HepG2 (cell line): Measurements from ENCODE around the gene DMPK. TPM values are rescaled to one million over a fixed set of nuclear protein-coding genes. Genes with fewer than 3 reads are reported as not detected.

Experiments used
- ATAC-seq: fragments of 200-7000 bp; cut with Tn5 transposase; 3 replicates; pipeline ENCODE4 v1.9.1; 2020; ENCODE audit warnings: mild to moderate bottlenecking, moderate library complexity
- BruUV-seq: library from RNA; stranded (reverse); fragments of 400-500 nt; replicated peaks from 2 replicates; lab custom pipeline; 2021; lab: Mats Ljungman, UMichigan
- CTCF ChIA-PET: fragments of 300-600 bp; formaldehyde crosslinking; extraction: SDS; loops from one replicate; lab custom pipeline; 2021; ENCODE audit warnings: low total read pairs, inconsistent platforms, low intra/inter-chr PET ratio; lab: Yijun Ruan, JAX
- POLR2A ChIA-PET: fragments of 350-600 bp; sonication (Branson Sonifier 250); formaldehyde crosslinking; loops from one replicate; lab custom pipeline; 2020; ENCODE audit warnings: antibody characterized with exemption, inconsistent platforms; lab: Yijun Ruan, JAX
- DNase-seq: peaks from one replicate; pipeline ENCODE4 v3.0.0-alpha.2; 2015; ENCODE audit warnings: low spot score
- FAIRE-seq: peaks from 3 replicates; lab custom pipeline; 2011; peaks lifted over from hg19 to GRCh38; lab: Jason Lieb, UNC
- H2AFZ ChIP-seq: one replicate; pipeline ENCODE4 v1.6.1; 2011; ENCODE audit warnings: low read length, inconsistent platforms
- H3K27ac ChIP-seq: fragments of 300-600 bp; 3 replicates; pipeline ENCODE4 v1.8.0; 2011; ENCODE audit warnings: mixed run types, mild to moderate bottlenecking, mixed read lengths, low read length, inconsistent platforms; ENCODE audit not compliant: insufficient read depth; ENCODE audit errors: extremely low read length
- H3K27me3 ChIP-seq, 2 experiments: fragments of 200-600 bp in 1 of 2; 2 replicates in 1 of 2; 3 replicates in 1 of 2; pipeline versions ENCODE4 v1.6.0 to v1.8.0; 2011; ENCODE audit warnings: low read length in 2 of 2, mild to moderate bottlenecking in 2 of 2, moderate library complexity in 2 of 2, inconsistent platforms in 1 of 2; ENCODE audit not compliant: insufficient read depth in 2 of 2, control insufficient read depth in 1 of 2
- H3K36me3 ChIP-seq, 2 experiments: fragments of 200-600 bp in 1 of 2; replicated peaks in 1 of 2; 2 replicates in 1 of 2; 3 replicates in 1 of 2; pipeline versions ENCODE4 v1.5.1 to v1.8.0; 2011; ENCODE audit warnings: low read length in 2 of 2, inconsistent platforms in 1 of 2; ENCODE audit not compliant: insufficient read depth in 2 of 2, control insufficient read depth in 1 of 2
- H3K4me1 ChIP-seq: 2 replicates; pipeline ENCODE4 v1.5.1; 2012; ENCODE audit warnings: low read length, inconsistent platforms; ENCODE audit not compliant: insufficient read depth
- H3K4me2 ChIP-seq: 2 replicates; pipeline ENCODE4 v1.6.0; 2011; ENCODE audit warnings: low read depth, low read length, inconsistent platforms
- H3K4me3 ChIP-seq, 3 experiments: fragments of 200-600 bp in 1 of 3; sonication (generic), shearing (Covaris generic) in 1 of 3; replicated peaks in 1 of 3; 2 replicates each; pipeline ENCODE4 v1.5.1; 2011 to 2016; ENCODE audit warnings: low read length in 3 of 3, inconsistent platforms in 2 of 3, low read depth in 2 of 3, mild to moderate bottlenecking in 2 of 3, control low read depth in 1 of 3, mixed read lengths in 1 of 3; ENCODE audit not compliant: insufficient read depth in 1 of 3
- H3K79me2 ChIP-seq: one replicate; pipeline ENCODE4 v1.6.1; 2011; ENCODE audit warnings: low read length, inconsistent platforms; ENCODE audit not compliant: insufficient read depth
- H3K9ac ChIP-seq: 2 replicates; pipeline ENCODE4 v1.6.0; 2011; ENCODE audit warnings: mild to moderate bottlenecking, low read depth, low read length, inconsistent platforms; ENCODE audit not compliant: insufficient read depth
- H3K9me3 ChIP-seq: 2 replicates; pipeline ENCODE4 v1.5.1; 2012; ENCODE audit warnings: mild to moderate bottlenecking, low read length
- H4K20me1 ChIP-seq: 2 replicates; pipeline ENCODE4 v1.6.0; 2011; ENCODE audit warnings: inconsistent platforms, mild to moderate bottlenecking, low read length, moderate library complexity; ENCODE audit not compliant: insufficient read depth
- HNRNPLL ChIP-seq: fragments of 200-400 bp; formaldehyde crosslinking; IDR thresholded peaks from 2 replicates; pipeline ENCODE4 v1.6.1; 2017; ENCODE audit warnings: mild to moderate bottlenecking, low read depth, low read length; ENCODE audit not compliant: poor library complexity, severe bottlenecking
- NONO ChIP-seq, 2 experiments: fragments of 450-650 bp in 1 of 2; sonication (generic) in 1 of 2; formaldehyde crosslinking in 1 of 2; IDR thresholded peaks in 1 of 2; conservative IDR thresholded peaks in 1 of 2; 2 replicates each; pipeline versions ENCODE4 v1.6.1 to v1.8.0; 2017 to 2022; ENCODE audit warnings: mild to moderate bottlenecking in 1 of 2, missing genetic modification reagents in 1 of 2, moderate library complexity in 1 of 2
- RBAK ChIP-seq: sonication (generic); formaldehyde crosslinking; IDR thresholded peaks from 2 replicates; pipeline ENCODE4 v1.5.1; 2020; ENCODE audit warnings: mild to moderate bottlenecking, missing genetic modification reagents
- REL ChIP-seq: sonication (generic); formaldehyde crosslinking; conservative IDR thresholded peaks from 2 replicates; pipeline ENCODE4 v1.8.0; 2022; ENCODE audit warnings: mild to moderate bottlenecking, missing genetic modification reagents, moderate library complexity
- SRSF1 ChIP-seq: fragments of 200-400 bp; formaldehyde crosslinking; optimal IDR thresholded peaks from 2 replicates; pipeline ENCODE3; 2017; ENCODE audit warnings: mild to moderate bottlenecking, low read depth, low read length, moderate library complexity
- ZNF564 ChIP-seq: sonication (generic); formaldehyde crosslinking; IDR thresholded peaks from 2 replicates; pipeline ENCODE4 v1.8.1; 2023; ENCODE audit warnings: mild to moderate bottlenecking, missing genetic modification reagents
- ZNF646 ChIP-seq: sonication (generic); formaldehyde crosslinking; IDR thresholded peaks from 2 replicates; pipeline ENCODE4 v1.9.0; 2021; ENCODE audit warnings: mild to moderate bottlenecking, missing genetic modification reagents
- ZNF780A ChIP-seq: sonication (generic); formaldehyde crosslinking; IDR thresholded peaks from 2 replicates; pipeline ENCODE4 v1.8.0; 2022; ENCODE audit warnings: mild to moderate bottlenecking, missing genetic modification reagents, moderate library complexity
- ZSCAN29 ChIP-seq: sonication (generic); formaldehyde crosslinking; conservative IDR thresholded peaks from 2 replicates; pipeline ENCODE4 v1.4.0; 2020; ENCODE audit warnings: mild to moderate bottlenecking, missing genetic modification reagents
- WGBS: methylation state at CpG from one replicate; pipeline ENCODE4 v1.1.6; 2017; ENCODE audit warnings: low lambda C conversion rate; 5-methylcytosine and 5-hydroxymethylcytosine counted together
- in situ Hi-C: cut with HindIII; loops from 2 replicates; pipeline ENCODE4 v1.10.0; 2017; ENCODE audit warnings: low pct_unique_long_range_greater_than_20kb; ENCODE audit not compliant: extremely low pct_ligation_motif_present
- intact Hi-C: fragments of 100-400 bp; cut with micrococcal nuclease; formaldehyde crosslinking; loops from one replicate; pipeline ENCODE4 v1.10.0; 2022; ENCODE audit not compliant: unreplicated experiment
- polyA plus RNA-seq, 8 experiments: library from polyadenylated mRNA; depleted of rRNA in 3 of 8; stranded (reverse) in 7 of 8; unstranded in 1 of 8; fragments of >200 nt; fragmentation: Illumina TruSeq in 4 of 8; extraction: Trizol in 4 of 8; gene quantifications; 2 replicates each; pipeline versions ENCODE4 v1.2.1 to v1.2.3, GENCODE V29; 2011 to 2016; ENCODE audit warnings: low read depth in 4 of 8, missing spikeins in 1 of 8, mixed read lengths in 1 of 8; ENCODE audit not compliant: insufficient read depth in 1 of 8
- total RNA-seq, 5 experiments: library from RNA; depleted of rRNA; stranded (reverse); fragments of >200 nt; fragmentation: Illumina TruSeq; extraction: Trizol; gene quantifications; 2 replicates each; pipeline ENCODE4 v1.2.3, GENCODE V29; 2016; ENCODE audit warnings: low read depth in 1 of 5
- TF ChIP-seq, protein P1 (sequence below): sonication (generic); formaldehyde crosslinking; IDR thresholded peaks from 2 replicates; pipeline ENCODE4 v1.5.1; 2020; ENCODE audit warnings: mild to moderate bottlenecking, missing genetic modification reagents, moderate library complexity
- TF ChIP-seq, protein P2 (sequence below): sonication (generic); formaldehyde crosslinking; conservative IDR thresholded peaks from 2 replicates; pipeline ENCODE4 v1.4.0; 2020; ENCODE audit warnings: missing genetic modification reagents

Gene DMPK
- total and polyA plus RNA-seq, 2 of the 13 experiments (the other 11 are each of a cell fraction or from before 2014, with no cell fraction given), result 5.3 to 8.8 TPM

- WGBS, result under 1% methylated on average over 21 of the region's 28 CpGs
- ChIA-PET CTCF (interaction anchor here (1.2 to 2.4 kb wide), 2 partner anchors 9 to 29 kb away, joined by 3 to 17 read pairs; no protein-coding TSS in a partner anchor), POLR2A (interaction anchor here (0.6 to 4.7 kb wide), 29 partner anchors 9 to 399 kb away, joined by 3 to 94 read pairs (median 8); partner anchors contain the start of genes CCDC61, DMPK, DMWD and FBXO46)
- Histone ChIP-seq H4K20me1 (no peaks in the 10 kb centered on the region), H2AFZ (no peak overlapping the region), H3K27me3 (no peaks in the 10 kb centered on the region), H3K27ac (peak overlapping the region; percentile 85), H3K4me2 (peak overlapping the region; percentile 99), H3K9ac (peak overlapping the region; percentile 74), H3K79me2 (peaks cover 3% of the 10 kb centered on the region), H3K4me3 (peak overlapping the region; percentile 69 to 83 (median 70)), H3K4me1 (peaks cover 21% of the 10 kb centered on the region), H3K9me3 (no peaks in the 10 kb centered on the region), H3K36me3 (no peaks in the 10 kb centered on the region)
- no peak for DNase-seq
- in situ Hi-C loops (no loop called here), intact Hi-C loops (loop anchor here (1.0 to 5.0 kb wide), 3 partner anchors 29 to 77 kb away; partner anchors contain the start of genes FBXO46, MEIOSIN and QPCTL)
- no peak for ATAC-seq
- no peak for FAIRE-seq
- no TSS peak for BruUV-seq
- TF ChIP-seq ZSCAN29 (CRISPR knock-in tag) (peak; percentile 43; the same call in 1 of the 2 replicates), NONO (IDR thresholded peaks at IDR 0.05) (no peak), NONO (CRISPR knock-in tag; conservative IDR thresholded peaks at IDR 0.05) (no peak), REL (CRISPR knock-in tag) (0 out of 2 replicates have a peak, but pooled peaks have one; percentile 13), ZNF646 (CRISPR knock-in tag) (0 out of 2 replicates have a peak, but pooled peaks have one; percentile 18), RBAK (peak; percentile 11; the same call in 1 of the 2 replicates), ZNF564 (CRISPR knock-in tag) (peak; percentile 14; the same call in 1 of the 2 replicates), HNRNPLL (peak; percentile 96), SRSF1 (peak; percentile 25), ZNF780A (CRISPR knock-in tag) (0 out of 2 replicates have a peak, but pooled peaks have one; percentile 5)
- TF ChIP-seq, protein P1, sequence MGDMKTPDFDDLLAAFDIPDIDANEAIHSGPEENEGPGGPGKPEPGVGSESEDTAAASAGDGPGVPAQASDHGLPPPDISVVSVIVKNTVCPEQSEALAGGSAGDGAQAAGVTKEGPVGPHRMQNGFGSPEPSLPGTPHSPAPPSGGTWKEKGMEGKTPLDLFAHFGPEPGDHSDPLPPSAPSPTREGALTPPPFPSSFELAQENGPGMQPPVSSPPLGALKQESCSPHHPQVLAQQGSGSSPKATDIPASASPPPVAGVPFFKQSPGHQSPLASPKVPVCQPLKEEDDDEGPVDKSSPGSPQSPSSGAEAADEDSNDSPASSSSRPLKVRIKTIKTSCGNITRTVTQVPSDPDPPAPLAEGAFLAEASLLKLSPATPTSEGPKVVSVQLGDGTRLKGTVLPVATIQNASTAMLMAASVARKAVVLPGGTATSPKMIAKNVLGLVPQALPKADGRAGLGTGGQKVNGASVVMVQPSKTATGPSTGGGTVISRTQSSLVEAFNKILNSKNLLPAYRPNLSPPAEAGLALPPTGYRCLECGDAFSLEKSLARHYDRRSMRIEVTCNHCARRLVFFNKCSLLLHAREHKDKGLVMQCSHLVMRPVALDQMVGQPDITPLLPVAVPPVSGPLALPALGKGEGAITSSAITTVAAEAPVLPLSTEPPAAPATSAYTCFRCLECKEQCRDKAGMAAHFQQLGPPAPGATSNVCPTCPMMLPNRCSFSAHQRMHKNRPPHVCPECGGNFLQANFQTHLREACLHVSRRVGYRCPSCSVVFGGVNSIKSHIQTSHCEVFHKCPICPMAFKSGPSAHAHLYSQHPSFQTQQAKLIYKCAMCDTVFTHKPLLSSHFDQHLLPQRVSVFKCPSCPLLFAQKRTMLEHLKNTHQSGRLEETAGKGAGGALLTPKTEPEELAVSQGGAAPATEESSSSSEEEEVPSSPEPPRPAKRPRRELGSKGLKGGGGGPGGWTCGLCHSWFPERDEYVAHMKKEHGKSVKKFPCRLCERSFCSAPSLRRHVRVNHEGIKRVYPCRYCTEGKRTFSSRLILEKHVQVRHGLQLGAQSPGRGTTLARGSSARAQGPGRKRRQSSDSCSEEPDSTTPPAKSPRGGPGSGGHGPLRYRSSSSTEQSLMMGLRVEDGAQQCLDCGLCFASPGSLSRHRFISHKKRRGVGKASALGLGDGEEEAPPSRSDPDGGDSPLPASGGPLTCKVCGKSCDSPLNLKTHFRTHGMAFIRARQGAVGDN (CRISPR knock-in tag), result no peak
- TF ChIP-seq, protein P2, sequence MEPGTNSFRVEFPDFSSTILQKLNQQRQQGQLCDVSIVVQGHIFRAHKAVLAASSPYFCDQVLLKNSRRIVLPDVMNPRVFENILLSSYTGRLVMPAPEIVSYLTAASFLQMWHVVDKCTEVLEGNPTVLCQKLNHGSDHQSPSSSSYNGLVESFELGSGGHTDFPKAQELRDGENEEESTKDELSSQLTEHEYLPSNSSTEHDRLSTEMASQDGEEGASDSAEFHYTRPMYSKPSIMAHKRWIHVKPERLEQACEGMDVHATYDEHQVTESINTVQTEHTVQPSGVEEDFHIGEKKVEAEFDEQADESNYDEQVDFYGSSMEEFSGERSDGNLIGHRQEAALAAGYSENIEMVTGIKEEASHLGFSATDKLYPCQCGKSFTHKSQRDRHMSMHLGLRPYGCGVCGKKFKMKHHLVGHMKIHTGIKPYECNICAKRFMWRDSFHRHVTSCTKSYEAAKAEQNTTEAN, result no peak
These were observed 12.5 kb downstream of the DMPK start for GRCh38 chr19:45769821-45770191.
